HFF-Myc (cell line): ENCODE data around the gene CLPTM1.

ENCODE experiments used
- DNase-seq: peaks from one replicate; pipeline ENCODE4 v3.0.0-alpha.2; 2011; ENCODE audit warnings: low read depth; ENCODE audit errors: extremely low read depth
- H3K4me3 ChIP-seq: replicated peaks from 2 replicates; pipeline ENCODE4 v1.5.1; 2011; ENCODE audit warnings: low read depth, mild to moderate bottlenecking, control low read depth, low read length
- CTCF ChIP-seq: IDR thresholded peaks from 2 replicates; pipeline ENCODE4 v1.5.1; 2012; ENCODE audit warnings: mild to moderate bottlenecking, low read depth, low read length, control low read depth; ENCODE audit errors: missing control alignments

CLPTM1 gene

GRCh38 chr19:44972802-44973201 lies 17.6 kb downstream of the CLPTM1 start:
- DNase-seq, result no peak
- H3K4me3 ChIP-seq, result no peak overlapping the region
- no peak for TF ChIP-seq CTCF

- DNase-seq, result no peak
- no peak overlapping the region for H3K4me3 ChIP-seq
- TF ChIP-seq CTCF, result no peak
These were observed 19.0 kb downstream of the CLPTM1 start for GRCh38 chr19:44973982-44974735.

- no peak for TF ChIP-seq CTCF
- no peak overlapping the region for H3K4me3 ChIP-seq
- no peak for DNase-seq
These were observed 19.7 kb downstream of the CLPTM1 start for GRCh38 chr19:44974857-44975256.

GRCh38 chr19:44975444-44975843 lies 20.3 kb downstream of the CLPTM1 start:
- no peak overlapping the region for H3K4me3 ChIP-seq
- DNase-seq, result no peak
- no peak for TF ChIP-seq CTCF

- no peak for TF ChIP-seq CTCF
- H3K4me3 ChIP-seq, result no peak overlapping the region
- no peak for DNase-seq
These were observed 28.8 kb downstream of the CLPTM1 start for GRCh38 chr19:44984005-44984404.

GRCh38 chr19:44985445-44985844 lies 30.3 kb downstream of the CLPTM1 start:
- DNase-seq, result no peak
- no peak overlapping the region for H3K4me3 ChIP-seq
- no peak for TF ChIP-seq CTCF

- no peak for DNase-seq
- TF ChIP-seq CTCF, result no peak
- H3K4me3 ChIP-seq, result no peak overlapping the region
These were observed 31.2 kb downstream of the CLPTM1 start for GRCh38 chr19:44986389-44986788.
